ENCODE data around the gene SULT1A2. TPM values are rescaled to one million over a fixed set of nuclear protein-coding genes. Genes with fewer than 3 reads are reported as not detected.

Gene SULT1A2
- total RNA-seq, 1 donor, result not detected

GRCh38 chr16:28592511-28592910 is 4.3 kb downstream of the SULT1A2 start:
- Histone ChIP-seq H3K27ac (ENCODE audit: low read depth, low read length) (no peak overlapping the region), H3K36me3 (ENCODE audit: insufficient read depth, low read length) (peaks cover 2% of the 10 kb centered on the region), H3K27me3 (ENCODE audit: insufficient read depth, low read length) (no peaks in the 10 kb centered on the region), H3K4me3 (ENCODE audit: insufficient read depth, low read length) (no peak overlapping the region), H3K9me3 (ENCODE audit: low read depth, low read length) (no peaks in the 10 kb centered on the region), H3K4me1 (ENCODE audit: insufficient read depth, low read length) (no peaks in the 10 kb centered on the region), H3K79me2 (ENCODE audit: insufficient read depth, low read length) (no peaks in the 10 kb centered on the region), H3K4me2 (ENCODE audit: insufficient read depth, low read length) (no peak overlapping the region), H2AFZ (ENCODE audit: low read length) (no peak overlapping the region), H4K20me1 (ENCODE audit: insufficient read depth, low read length) (no peaks in the 10 kb centered on the region)
- no peak for TF ChIP-seq CTCF (IDR thresholded peaks at IDR 0.05; ENCODE audit: extremely low read depth, low read depth, low read length)
- DNase-seq (ENCODE audit: insufficient read length, low spot score, missing footprints), result peak; percentile 42

DNA sequence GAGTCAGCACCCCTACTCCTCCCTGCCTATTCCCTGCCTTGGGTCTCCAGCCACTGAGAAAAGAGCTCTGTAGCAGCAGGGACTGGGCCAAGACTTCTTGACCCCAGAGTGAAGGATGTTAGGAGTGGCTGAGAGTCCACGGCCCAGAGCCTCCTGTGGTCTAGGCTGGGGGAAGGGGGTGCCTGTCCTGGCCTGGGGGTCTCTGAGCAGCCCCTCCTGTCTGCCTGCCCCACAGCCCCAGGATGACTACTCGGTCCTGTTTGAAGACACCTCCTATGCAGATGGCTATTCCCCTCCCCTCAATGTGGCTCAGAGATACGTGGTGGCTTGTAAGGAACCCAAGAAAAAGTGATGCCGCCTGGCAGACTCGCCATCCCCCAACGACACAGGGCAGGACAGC is 5.5 kb downstream of the SULT1A2 start:
- no peaks in the 10 kb centered on the region for H3K79me2 ChIP-seq (ENCODE audit: insufficient read depth, low read length)
- no peak overlapping the region for H3K4me3 ChIP-seq (ENCODE audit: insufficient read depth, low read length)
- TF ChIP-seq CTCF (IDR thresholded peaks at IDR 0.05; ENCODE audit: extremely low read depth, low read depth, low read length), result no peak
- no peaks in the 10 kb centered on the region for H3K27me3 ChIP-seq (ENCODE audit: insufficient read depth, low read length)
- no peaks in the 10 kb centered on the region for H3K4me1 ChIP-seq (ENCODE audit: insufficient read depth, low read length)
- no peak overlapping the region for H3K27ac ChIP-seq (ENCODE audit: low read depth, low read length)
- no peak for DNase-seq (ENCODE audit: insufficient read length, low spot score, missing footprints)
- no peak overlapping the region for H3K4me2 ChIP-seq (ENCODE audit: insufficient read depth, low read length)
- H3K9me3 ChIP-seq (ENCODE audit: low read depth, low read length), result no peaks in the 10 kb centered on the region
- H2AFZ ChIP-seq (ENCODE audit: low read length), result no peak overlapping the region
- H3K36me3 ChIP-seq (ENCODE audit: insufficient read depth, low read length), result peaks cover 5% of the 10 kb centered on the region
- no peaks in the 10 kb centered on the region for H4K20me1 ChIP-seq (ENCODE audit: insufficient read depth, low read length)

DNA sequence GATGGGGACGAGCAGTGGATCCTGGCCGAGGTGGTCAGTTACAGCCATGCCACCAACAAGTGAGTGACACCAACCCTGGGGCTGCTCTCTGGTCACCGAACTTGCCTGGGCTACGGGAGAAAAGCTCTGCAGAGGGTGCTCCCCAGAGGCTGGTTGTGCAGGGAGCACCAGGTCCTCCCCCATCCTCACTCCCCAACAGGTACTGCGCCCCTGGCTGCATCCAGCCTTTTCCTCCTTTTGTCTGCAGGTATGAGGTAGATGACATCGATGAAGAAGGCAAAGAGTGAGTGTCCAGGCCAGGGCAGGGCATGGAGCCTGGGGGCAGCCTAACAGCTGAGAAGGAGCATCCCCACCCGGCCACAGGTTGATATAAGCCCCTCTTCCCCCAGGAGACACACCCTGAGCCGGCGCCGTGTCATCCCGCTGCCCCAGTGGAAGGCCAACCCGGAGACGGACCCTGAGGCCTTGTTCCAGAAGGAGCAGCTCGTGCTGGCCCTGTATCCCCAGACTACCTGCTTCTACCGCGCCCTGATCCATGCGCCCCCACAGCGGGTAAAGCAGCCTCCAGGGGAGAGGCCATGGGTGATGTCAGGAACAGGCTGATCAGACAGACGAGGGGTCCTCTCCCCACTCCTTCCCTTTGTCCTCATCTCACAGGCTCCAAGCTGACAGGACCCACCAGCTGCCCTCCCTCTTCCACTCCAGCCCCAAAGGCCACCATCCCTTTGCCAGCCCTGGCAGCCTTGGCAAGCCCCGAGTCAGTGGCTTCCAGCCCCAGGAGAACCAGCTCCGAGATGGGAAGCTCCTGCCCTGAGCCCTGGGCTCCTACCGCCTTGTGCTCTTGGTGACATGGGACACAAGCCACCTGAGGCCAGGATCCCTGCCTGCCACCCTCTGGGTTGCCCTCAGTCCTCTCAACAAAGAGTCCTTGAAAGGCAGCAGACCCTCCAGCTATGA is 6.2 kb downstream of the SULT1A2 start:
- Histone ChIP-seq H3K4me2 (ENCODE audit: insufficient read depth, low read length) (no peak overlapping the region), H4K20me1 (ENCODE audit: insufficient read depth, low read length) (no peaks in the 10 kb centered on the region), H3K4me3 (ENCODE audit: insufficient read depth, low read length) (no peak overlapping the region), H3K79me2 (ENCODE audit: insufficient read depth, low read length) (no peaks in the 10 kb centered on the region), H3K27ac (ENCODE audit: low read depth, low read length) (no peak overlapping the region), H3K4me1 (ENCODE audit: insufficient read depth, low read length) (no peaks in the 10 kb centered on the region), H3K27me3 (ENCODE audit: insufficient read depth, low read length) (no peaks in the 10 kb centered on the region), H3K9me3 (ENCODE audit: low read depth, low read length) (no peaks in the 10 kb centered on the region), H3K36me3 (ENCODE audit: insufficient read depth, low read length) (peaks cover 9% of the 10 kb centered on the region), H2AFZ (ENCODE audit: low read length) (no peak overlapping the region)
- no peak for TF ChIP-seq CTCF (IDR thresholded peaks at IDR 0.05; ENCODE audit: extremely low read depth, low read depth, low read length)
- DNase-seq (ENCODE audit: insufficient read length, low spot score, missing footprints), result peak; percentile 49

GRCh38 chr16:28589930-28590329 is 6.9 kb downstream of the SULT1A2 start:
- Histone ChIP-seq H3K79me2 (ENCODE audit: insufficient read depth, low read length) (no peaks in the 10 kb centered on the region), H3K4me2 (ENCODE audit: insufficient read depth, low read length) (no peak overlapping the region), H3K4me1 (ENCODE audit: insufficient read depth, low read length) (no peaks in the 10 kb centered on the region), H3K9me3 (ENCODE audit: low read depth, low read length) (no peaks in the 10 kb centered on the region), H3K27ac (ENCODE audit: low read depth, low read length) (no peak overlapping the region), H2AFZ (ENCODE audit: low read length) (no peak overlapping the region), H4K20me1 (ENCODE audit: insufficient read depth, low read length) (no peaks in the 10 kb centered on the region), H3K36me3 (ENCODE audit: insufficient read depth, low read length) (peaks cover 14% of the 10 kb centered on the region), H3K27me3 (ENCODE audit: insufficient read depth, low read length) (no peaks in the 10 kb centered on the region), H3K4me3 (ENCODE audit: insufficient read depth, low read length) (no peak overlapping the region)
- TF ChIP-seq CTCF (IDR thresholded peaks at IDR 0.05; ENCODE audit: extremely low read depth, low read depth, low read length), result no peak
- peak; percentile 47 for DNase-seq (ENCODE audit: insufficient read length, low spot score, missing footprints)

Measured in osteoblast (primary cell).